ENCODE measurements around the gene SLC35E4.

DNA sequence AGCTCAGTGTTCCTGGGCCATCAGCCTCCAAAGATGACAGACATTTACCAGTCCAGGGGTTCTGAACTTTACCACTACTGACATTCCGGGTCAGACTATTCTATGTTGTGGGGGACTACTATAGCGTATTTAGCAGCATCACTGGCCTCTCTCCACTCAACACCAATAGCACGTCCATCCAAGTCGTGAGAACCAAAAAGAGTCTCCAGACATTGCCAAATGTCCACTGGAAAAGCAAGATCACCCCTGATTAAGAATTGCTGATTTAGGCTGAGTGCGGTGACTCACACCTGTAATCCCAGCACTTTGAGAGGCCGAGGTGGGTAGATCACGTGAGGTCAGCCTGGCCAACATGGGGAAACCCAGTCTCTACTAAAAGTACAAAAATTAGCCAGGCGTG, 49.2 kb upstream of the SLC35E4 start:
- TF ChIP-seq POLR2AphosphoS5 (IDR thresholded peaks at IDR 0.05) (no peak), POLR2A (IDR thresholded peaks at IDR 0.05; ENCODE audit: low read depth) (no peak)
- TF ChIP-seq, protein P1, sequence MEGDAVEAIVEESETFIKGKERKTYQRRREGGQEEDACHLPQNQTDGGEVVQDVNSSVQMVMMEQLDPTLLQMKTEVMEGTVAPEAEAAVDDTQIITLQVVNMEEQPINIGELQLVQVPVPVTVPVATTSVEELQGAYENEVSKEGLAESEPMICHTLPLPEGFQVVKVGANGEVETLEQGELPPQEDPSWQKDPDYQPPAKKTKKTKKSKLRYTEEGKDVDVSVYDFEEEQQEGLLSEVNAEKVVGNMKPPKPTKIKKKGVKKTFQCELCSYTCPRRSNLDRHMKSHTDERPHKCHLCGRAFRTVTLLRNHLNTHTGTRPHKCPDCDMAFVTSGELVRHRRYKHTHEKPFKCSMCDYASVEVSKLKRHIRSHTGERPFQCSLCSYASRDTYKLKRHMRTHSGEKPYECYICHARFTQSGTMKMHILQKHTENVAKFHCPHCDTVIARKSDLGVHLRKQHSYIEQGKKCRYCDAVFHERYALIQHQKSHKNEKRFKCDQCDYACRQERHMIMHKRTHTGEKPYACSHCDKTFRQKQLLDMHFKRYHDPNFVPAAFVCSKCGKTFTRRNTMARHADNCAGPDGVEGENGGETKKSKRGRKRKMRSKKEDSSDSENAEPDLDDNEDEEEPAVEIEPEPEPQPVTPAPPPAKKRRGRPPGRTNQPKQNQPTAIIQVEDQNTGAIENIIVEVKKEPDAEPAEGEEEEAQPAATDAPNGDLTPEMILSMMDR (IDR thresholded peaks at IDR 0.05), result no peak
